Measurements from ENCODE around the gene IL12A. TPM values are rescaled to one million over a fixed set of nuclear protein-coding genes. Genes with fewer than 3 reads are reported as not detected.

The IL12A gene
- total RNA-seq, 1 donor from 2014 or later = 2.3 TPM

DNA sequence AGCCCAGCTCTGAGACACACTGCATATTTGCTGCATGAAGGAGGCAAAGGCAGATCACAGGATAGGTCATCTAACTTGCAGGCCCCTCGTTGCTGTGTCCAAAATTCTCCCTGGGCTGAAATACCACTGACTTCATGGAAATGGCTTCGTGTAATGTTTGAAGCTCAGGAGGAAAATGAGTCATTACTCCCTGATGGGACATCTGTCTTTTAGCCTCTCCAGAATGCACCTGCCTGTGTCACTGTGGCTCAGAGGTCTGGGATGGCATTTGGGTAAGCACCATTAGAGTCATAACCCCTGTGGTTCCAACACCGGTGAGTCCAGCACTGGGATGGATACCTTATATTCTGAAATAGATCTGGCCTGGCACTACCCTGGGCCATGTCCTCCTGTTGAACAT, 51.5 kb downstream of the IL12A start:
- no peak for DNase-seq (ENCODE audit: low read depth)
- Histone ChIP-seq H3K27me3 (ENCODE audit: control insufficient read depth, insufficient read depth, low read length) (peaks cover 6% of the 10 kb centered on the region), H3K4me3 (ENCODE audit: low read depth, low read length) (no peak overlapping the region), H3K36me3 (ENCODE audit: control insufficient read depth, insufficient read depth, low read length) (no peaks in the 10 kb centered on the region)
- no peak for TF ChIP-seq CTCF (IDR thresholded peaks at IDR 0.05; ENCODE audit: insufficient read depth, low read length, poor library complexity, severe bottlenecking)

- Histone ChIP-seq H3K4me3 (ENCODE audit: low read depth, low read length) (no peak overlapping the region), H3K27me3 (ENCODE audit: control insufficient read depth, insufficient read depth, low read length) (peaks cover 6% of the 10 kb centered on the region), H3K36me3 (ENCODE audit: control insufficient read depth, insufficient read depth, low read length) (no peaks in the 10 kb centered on the region)
- no peak for TF ChIP-seq CTCF (IDR thresholded peaks at IDR 0.05; ENCODE audit: insufficient read depth, low read length, poor library complexity, severe bottlenecking)
- no peak for DNase-seq (ENCODE audit: low read depth)
Measured at GRCh38 chr3:160041465-160041864, 52.8 kb downstream of the IL12A start.

DNA sequence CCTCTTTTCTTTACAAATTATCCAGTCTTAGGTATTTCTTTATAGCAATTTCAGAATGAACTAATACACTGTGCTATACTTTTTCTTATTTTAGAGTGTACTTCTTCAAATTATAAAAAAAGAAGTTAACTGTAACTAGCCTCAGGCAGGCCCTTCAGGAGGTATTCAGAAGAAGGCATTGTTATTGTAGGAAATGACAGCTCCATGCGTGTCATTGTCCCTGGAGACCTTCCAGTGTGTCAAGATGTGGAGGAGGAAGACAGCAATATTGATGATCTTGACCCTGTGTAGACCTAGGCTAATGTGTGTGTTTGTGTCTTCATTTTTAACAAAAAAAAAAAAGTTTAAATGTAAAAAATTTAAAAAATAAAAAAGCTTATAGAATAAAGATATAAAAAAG, 55.5 kb downstream of the IL12A start:
- TF ChIP-seq CTCF (IDR thresholded peaks at IDR 0.05; ENCODE audit: insufficient read depth, low read length, poor library complexity, severe bottlenecking) = no peak
- H3K4me3 ChIP-seq (ENCODE audit: low read depth, low read length) = no peak overlapping the region
- H3K36me3 ChIP-seq (ENCODE audit: control insufficient read depth, insufficient read depth, low read length) = no peaks in the 10 kb centered on the region
- H3K27me3 ChIP-seq (ENCODE audit: control insufficient read depth, insufficient read depth, low read length) = peaks cover under 1% of the 10 kb centered on the region
- no peak for DNase-seq (ENCODE audit: low read depth)

Other genes starting within 250 kb of the IL12A start
- 5.8 and 6.4 TPM in 2 replicates for gene SCHIP1, start 149.0 kb upstream of the IL12A start, total RNA-seq
- 1.2 TPM in 2 replicates for gene C3orf80, start 236.6 kb downstream of the IL12A start, total RNA-seq